Loucy (cell line): ENCODE measurements around the gene NUTM2G.

Source experiments
- CTCF ChIP-seq: fragments of 200-600 bp; sonication (generic); conservative IDR thresholded peaks from 2 replicates; pipeline ENCODE4 v1.5.1; 2014; ENCODE audit warnings: mild to moderate bottlenecking, antibody characterized with exemption, low read length
- EZH2phosphoT487 ChIP-seq: fragments of 200-600 bp; IDR thresholded peaks from 2 replicates; pipeline ENCODE4 v1.6.1; 2018; ENCODE audit warnings: antibody characterized with exemption, mild to moderate bottlenecking, moderate library complexity, borderline replicate concordance

GRCh38 chr9:96883922-96884321 is 44.7 kb upstream of the NUTM2G start:
- TF ChIP-seq CTCF (no peak), EZH2phosphoT487 (no peak)
